AG20443 (cell line): Measurements from ENCODE around the gene TRIM7.
A peak's percentile ranks its signal among the peaks of the same experiment; 100 is the strongest.
"Not testable (repeated sequence)": the region's sequence is repeated elsewhere in the genome, so short reads cannot be mapped to it uniquely, and the experiment has no call there.

Experiments
- DNase-seq: peaks from one replicate; pipeline ENCODE4 v3.0.0; 2012; ENCODE audit warnings: low spot score, mixed read lengths

TRIM7 gene

GRCh38 chr5:181193656-181194055, 11.3 kb downstream of the TRIM7 start:
- no peak for DNase-seq

GRCh38 chr5:181192337-181193046, 12.5 kb downstream of the TRIM7 start:
- no peak for DNase-seq

- peak; percentile 95 for DNase-seq
These were observed 13.3 kb downstream of the TRIM7 start for GRCh38 chr5:181191526-181192336.

GRCh38 chr5:181190711-181191525, 14.1 kb downstream of the TRIM7 start:
- DNase-seq: no peak

- DNase-seq: no peak
These were observed 14.9 kb downstream of the TRIM7 start for GRCh38 chr5:181189962-181190710.

GRCh38 chr5:181189363-181189961, 15.5 kb downstream of the TRIM7 start:
- no peak for DNase-seq

- DNase-seq: no peak
These were observed 16.2 kb downstream of the TRIM7 start for GRCh38 chr5:181188700-181189362.

- DNase-seq: peak; percentile 72
These were observed 17.3 kb downstream of the TRIM7 start for GRCh38 chr5:181187500-181188213.

GRCh38 chr5:181186986-181187499, 18.0 kb downstream of the TRIM7 start:
- DNase-seq: no peak

GRCh38 chr5:181186022-181186421, 19.0 kb downstream of the TRIM7 start:
- no peak for DNase-seq

GRCh38 chr5:181185560-181185959, 19.4 kb downstream of the TRIM7 start:
- no peak for DNase-seq

- DNase-seq: no peak
These were observed 20.2 kb downstream of the TRIM7 start for GRCh38 chr5:181184845-181185216.

GRCh38 chr5:181182651-181183050, 22.3 kb downstream of the TRIM7 start:
- DNase-seq: no peak

GRCh38 chr5:181181650-181182565, 23.1 kb downstream of the TRIM7 start:
- peak; percentile 69 for DNase-seq

GRCh38 chr5:181177559-181177958, 27.4 kb downstream of the TRIM7 start:
- not testable (repeated sequence) for DNase-seq

GRCh38 chr5:181176254-181176952, 28.6 kb downstream of the TRIM7 start:
- no peak for DNase-seq

- no peak for DNase-seq
These were observed 31.3 kb downstream of the TRIM7 start for GRCh38 chr5:181173420-181174342.
